Left forelimb (tissue), 1 donor: Measurements from ENCODE around the gene NEK4.

Experiments
- DNase-seq: peaks from one replicate; pipeline ENCODE4 v3.0.0-alpha.2; 2018; ENCODE audit warnings: low spot score

NEK4 gene

DNA sequence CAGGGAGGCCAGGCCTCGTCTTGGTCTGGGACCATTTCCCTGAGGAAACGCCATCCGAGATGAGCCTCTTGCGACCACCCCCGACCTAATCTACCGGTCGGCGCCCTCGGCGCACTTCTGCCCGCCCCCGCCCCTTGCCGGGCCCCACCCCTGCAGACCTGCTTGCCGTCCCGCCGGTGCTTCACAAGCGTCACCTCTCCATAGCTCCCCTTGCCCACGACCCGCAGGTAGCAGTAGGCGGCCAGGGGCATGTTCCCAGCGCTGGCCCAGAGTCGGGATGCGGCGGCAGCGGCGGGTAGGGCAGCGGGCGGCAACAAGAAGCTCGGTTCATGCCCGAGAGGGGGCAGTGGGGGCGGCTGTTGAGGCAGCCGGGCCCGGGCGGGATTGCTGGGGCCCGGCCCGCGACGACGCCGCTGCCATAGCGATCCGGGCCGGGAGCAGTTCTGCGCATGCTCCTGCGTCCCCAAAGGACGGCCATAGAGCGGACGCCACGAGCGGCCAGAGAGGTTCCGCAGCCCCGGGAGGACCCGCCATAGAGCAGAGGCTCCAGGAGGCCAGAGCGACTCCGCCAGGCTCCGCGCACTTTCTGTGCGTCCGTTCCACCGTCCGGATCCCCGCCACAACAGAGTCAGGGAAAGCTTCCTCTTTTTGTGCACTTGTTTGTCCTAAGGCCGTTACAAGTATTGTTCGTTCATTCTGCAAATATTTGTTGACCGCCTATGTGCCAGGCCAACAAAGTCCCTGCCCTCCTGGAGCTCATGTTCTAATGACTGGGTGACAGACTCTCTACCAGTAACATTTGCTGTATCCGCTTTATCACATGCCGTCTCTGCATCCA lies at the start of gene NEK4:
Gene NEK4 (minus strand): TSS at position 445 of the 838 bp plus-strand sequence. CDS start 194 bp downstream, at position 251.
- peak; percentile 91 for DNase-seq

DNA sequence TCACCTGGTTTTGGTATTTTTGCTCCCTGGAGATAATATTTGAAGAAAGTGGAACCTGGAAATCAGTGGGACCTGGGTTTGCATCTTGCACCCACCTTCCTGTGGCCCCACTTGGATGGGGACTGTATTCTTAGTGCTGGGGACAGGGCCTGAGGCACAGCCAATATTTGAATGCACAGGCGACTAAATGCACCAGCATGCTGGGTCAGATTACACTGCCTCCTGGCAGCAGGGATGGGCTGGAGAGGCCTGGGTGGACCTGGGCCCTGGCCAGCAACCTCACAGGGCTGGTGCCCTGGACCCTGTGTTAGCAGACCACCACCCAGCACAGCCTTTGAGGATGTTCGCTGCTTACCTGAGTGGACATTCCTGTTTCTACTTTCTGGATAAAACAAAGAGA lies 49.2 kb upstream of the NEK4 start:
- no peak for DNase-seq

DNA sequence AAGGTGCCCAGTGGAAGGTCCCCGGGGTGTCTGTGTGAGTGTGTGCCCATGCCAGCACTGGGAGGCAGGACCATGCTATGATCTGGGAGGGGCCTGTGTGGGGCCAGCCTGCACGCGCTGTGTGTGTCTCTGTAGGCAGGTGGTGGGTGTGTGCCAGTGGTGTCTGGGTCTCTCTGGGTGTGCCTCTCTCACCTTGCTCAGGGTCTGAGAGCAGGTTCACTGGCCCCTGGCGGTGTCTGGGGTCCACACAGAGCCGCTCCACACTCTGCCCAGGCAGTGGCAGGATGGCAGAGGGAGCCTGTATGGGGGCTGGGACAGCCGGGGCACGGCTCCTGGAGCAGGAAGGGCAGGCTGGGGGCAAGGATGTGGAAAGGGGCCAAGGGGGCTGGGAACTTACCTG lies 47.1 kb upstream of the NEK4 start:
- no peak for DNase-seq

DNA sequence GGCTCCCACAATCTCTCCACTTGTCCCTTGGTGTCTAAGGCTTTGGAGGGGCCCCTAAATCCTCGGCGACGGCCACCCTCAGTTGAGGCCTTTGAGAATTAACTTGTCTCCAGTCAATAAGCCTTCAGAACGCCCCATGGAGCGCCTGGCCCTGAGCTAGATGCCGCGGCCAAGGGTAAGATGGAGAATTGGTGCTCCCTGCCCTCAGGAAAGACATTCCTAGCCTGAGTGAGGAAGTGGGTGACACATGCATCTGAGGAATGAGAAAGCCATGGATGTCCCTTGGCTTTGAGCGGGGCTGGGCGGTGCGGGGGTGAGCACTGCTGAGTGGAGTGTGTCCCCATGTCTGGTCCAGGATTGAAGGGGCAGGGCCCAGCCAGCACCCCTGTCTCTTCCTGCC lies 46.5 kb upstream of the NEK4 start:
- DNase-seq, result no peak

DNA sequence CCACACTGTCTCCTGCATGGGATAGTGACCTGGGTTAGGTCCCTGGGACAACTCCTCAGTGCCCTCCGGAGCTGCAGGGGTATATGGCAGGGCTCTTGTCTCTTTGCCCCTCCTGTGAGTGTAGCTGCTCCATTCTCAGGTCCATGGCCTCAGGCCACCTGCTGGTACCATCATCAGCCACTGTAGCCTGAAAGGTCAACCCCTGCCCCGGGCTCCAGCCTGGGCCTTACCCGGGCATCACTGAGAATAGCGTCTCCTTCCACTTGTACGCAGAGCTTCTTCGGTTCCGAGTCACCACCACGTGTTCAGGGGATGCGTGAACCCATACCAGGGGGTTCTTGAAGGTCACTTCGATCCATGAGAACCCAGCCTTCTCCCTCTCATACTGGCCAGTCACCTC lies 45.9 kb upstream of the NEK4 start:
- no peak for DNase-seq

DNA sequence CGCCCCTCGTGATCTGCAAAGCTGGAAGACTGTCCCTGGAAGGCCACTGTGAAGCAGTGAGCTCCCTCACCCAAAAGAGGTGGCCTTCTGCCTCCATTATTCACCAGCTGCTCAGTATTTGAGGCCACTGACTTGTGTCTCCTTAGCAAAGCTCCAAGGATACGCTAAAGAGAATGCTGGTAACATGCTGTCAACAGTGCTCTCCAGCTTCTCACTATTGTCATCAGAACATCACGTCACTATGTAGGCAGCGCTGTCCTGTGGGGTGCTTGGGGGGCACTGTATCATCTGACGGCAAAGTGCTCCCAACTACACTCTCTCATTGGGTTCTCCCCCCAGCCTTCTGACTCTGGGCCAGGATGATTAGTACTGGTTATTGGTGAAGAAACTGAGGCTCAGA lies 45.5 kb upstream of the NEK4 start:
- DNase-seq, result no peak

DNA sequence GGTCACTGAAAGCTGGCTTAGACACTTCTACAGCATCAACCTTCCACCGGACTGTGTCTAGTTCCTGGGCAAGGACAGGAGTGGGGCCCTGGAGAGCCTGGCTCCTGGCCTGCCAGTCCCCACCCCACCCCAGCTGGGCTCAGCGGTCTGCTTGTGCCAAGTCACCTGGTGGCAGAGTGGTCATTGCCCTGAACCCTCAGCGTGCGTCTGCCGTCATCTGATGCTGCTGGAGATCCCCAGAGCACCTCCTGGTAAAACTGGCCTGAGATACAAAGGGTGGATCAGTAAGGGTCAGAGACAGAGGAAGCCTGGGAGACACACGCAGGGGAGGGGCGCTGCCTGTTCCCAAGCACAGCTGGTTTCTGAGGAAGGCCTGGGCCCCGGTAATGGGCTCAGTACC lies 43.1 kb upstream of the NEK4 start:
- no peak for DNase-seq

DNA sequence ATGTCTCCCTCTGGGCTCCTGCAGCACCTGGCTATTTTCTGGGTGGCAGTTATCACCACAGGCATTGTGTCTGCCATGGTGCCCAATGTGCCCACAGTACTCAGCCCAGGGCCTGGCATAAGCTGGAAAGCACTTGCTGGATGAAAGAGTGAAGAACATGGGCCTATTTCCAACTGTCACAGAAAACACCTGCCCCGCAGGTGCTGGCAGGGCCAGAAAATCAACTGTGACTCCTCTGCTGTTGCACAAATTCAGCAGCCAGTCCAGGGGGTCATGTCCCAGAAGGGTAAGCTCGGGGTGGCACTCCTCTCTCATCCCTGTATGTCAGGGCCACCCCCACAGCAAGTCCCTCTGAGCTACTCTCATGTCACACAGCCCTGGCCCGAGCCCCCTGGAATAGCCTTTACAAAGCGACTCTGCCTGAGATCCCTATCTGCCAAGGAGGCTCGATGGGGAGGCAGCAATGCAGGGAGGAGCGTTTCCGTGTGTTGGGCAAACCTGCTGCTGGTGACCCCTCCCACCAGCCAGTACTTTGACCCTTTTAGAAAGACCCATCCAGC lies 40.8 kb upstream of the NEK4 start:
- DNase-seq, result no peak

DNA sequence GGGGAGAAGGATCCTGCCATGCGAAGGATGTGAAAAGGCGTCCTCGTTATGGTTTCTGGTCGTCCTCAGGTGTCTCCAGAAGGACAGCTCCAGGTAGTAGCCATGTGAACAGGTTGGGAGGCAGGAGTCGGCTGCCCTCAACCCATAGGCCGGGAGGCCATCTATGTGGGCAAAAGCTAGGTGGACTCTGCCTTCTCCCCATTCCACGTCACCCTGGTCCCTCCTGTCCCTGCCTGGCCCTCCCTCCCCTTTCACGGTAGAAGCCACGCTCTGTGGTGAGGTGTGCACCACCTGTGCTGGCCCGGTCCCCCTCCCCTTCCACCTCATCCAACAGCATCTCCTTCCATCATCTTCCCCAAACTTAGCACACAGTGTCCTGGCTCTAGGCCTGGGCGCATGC lies 40.2 kb upstream of the NEK4 start:
- DNase-seq, result no peak

DNA sequence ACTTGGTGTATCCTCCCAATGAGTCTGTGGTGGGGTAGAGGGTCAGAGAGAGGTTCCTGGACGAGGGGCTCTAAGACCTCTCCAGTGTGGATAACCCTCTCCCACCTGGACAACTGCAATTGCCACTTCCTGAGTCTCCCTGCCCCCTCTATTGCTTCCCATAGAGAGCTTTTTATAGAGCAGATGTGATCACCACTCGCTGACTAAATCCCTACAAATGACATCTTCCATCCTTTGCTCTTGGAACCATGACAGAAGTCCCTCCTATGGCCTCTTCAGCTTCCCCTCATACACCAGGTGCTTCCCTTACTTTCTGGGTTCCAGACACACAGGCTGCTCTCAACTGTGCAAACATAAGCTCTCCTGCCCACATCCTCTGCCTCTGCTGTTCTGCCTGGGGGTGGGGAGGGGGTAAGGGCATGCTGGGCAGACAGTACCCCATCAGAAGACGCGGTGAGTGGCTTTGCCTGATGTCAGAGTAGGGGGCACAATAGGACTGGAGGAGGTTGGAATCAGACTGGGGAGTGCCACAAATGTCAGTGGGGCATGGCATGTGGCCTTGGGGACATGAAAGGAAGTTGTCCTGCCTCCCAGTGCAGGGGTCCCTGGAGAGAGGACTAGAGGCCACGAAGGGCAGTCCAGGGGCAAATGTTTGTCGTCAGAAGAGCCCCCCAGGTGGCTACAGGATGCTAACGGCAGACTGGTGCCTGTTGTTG lies 39.1 kb upstream of the NEK4 start:
- DNase-seq, result no peak

DNA sequence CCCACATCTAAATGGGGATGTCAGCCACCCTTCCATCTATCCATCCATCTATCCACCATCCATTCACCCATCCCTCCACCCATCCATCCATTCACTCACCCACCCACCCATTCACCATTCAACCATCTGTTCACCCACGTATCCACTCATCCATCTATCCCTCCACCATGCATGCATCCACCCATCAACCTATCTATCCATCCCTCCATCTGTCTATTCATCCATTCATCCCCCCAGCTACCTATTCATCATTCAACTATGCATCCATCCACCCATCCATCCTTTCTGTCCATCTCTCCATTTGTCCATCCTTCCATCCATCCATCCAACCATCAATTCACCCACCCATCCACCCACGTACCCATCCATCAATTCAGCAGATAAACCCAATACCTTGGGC lies 38.4 kb upstream of the NEK4 start:
- no peak for DNase-seq

DNA sequence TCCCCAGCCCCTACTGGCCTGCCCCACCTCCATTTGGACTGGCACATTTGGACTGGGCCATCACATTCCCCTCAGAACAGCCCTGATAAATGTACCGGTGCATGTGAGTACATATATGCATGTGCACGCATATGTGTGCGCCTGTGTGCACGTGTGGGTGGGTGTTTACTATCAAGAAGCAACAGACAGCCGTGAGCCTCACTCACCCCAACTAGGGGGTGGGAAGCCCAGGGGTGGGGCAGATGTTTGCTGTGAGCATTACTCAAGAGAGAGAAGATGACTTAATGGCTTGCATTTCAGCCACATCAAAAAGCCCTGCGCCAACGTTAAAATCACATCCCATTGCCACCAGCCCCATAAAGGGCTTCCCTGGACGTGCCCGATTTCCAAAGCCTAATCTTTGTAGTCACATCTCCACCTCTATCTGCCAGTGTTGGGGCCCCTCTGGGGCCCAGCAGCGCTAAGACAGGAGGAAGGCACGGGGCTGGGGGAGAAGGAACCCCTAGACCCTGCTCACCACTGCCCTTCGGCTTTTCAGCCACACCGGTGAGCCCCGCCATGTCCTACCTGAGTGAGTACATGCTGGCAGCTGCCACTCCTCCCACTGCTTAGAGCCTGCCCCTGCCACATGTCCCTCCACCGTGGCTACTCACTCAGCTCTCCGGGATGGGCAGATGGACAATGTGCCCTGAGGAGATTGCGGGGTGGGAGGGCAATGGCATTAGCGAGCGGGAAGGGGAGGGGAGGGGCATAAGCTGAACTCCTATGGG lies 34.7 kb upstream of the NEK4 start:
- no peak for DNase-seq

DNA sequence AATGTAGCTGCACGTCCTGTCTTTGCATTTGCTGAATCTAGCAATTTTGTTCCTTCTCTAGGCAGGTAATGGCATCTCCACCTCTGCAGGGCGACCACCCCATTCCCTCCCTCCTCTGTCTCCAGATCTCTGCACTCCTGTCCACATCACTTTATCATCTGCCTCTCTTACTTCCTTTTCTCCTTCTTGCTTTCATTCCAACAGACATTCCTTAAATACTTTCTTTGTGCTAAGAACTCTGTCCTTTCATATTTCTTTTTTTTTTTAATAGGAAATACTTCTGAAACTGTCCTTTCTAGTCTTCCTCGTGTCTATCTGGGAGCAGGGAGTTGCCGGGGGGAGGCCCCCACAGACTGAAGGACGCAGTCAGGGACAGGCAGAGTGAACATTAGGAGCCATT lies 31.1 kb upstream of the NEK4 start:
- DNase-seq, result no peak

DNA sequence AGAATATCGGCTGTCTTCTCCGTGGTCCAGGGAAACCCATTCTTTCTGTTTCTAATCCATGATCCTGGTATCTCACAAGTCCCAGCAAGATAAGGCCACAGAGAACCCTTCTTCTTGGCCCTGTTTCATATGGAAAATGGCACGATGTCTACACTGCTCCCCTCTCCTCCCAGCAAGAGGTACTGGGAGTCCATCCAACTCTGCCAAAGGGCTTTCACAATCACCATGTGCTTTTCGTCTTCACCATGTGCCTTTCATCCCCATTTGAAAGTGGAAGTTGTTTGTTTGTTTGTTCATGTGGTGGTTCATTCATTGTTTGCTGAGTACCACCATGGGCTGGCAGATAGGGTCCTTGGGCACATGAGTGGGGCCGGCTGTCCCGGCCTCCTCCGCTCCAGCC lies 29.3 kb upstream of the NEK4 start:
- DNase-seq, result no peak

DNA sequence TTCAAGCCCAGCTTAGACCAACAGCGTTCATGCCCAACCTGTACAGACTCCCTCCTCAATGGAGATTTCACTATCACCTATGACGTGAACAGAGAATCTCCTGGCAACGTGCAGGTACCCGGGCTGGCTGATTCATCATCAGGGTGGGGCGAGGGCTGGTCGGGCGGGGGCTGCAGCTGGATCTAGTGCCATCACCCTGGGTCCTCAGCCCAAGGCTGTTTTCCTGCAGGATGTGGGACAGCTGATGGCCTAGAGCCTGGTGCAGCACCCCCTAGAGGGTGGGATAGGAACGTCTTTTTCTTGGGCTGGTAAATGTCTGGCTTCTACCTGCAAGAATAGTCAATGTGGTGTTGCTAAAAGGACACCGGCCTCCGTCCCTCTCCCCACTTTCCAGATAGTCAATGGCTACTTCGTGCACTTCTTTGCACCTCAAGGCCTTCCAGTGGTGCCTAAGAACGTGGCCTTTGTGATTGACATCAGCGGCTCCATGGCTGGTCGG lies 28.3 kb upstream of the NEK4 start:
- no peak for DNase-seq

DNA sequence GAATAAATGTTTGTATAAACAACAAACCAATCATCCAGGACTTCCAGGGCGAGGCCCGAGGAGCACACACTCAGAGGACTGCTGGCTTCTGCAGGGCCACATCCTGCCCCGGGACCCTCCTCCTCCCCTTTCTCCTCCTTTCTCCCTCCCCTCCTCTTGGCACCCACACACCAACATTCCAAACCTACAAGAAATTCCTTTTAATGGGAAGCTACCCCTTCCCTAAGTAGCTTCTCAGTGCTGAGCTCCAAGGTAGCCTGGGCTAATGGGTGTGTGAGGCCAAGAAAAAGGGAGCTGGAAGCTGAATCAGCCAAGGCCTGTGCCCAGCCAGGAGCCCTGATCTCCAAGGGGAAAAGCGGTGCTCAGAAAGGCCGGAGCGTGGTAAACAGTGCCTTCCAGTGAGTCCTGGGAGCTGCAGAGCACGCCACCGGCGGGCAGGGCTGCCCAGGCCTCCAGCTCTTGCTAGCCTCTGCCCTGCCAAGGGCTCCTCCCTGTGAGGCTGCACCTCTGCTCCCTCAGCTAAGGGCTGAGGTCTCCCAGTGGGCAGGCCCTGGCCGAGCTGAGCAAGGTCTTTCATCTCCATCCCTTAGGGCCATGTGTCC lies 27.7 kb upstream of the NEK4 start:
- DNase-seq, result no peak

DNA sequence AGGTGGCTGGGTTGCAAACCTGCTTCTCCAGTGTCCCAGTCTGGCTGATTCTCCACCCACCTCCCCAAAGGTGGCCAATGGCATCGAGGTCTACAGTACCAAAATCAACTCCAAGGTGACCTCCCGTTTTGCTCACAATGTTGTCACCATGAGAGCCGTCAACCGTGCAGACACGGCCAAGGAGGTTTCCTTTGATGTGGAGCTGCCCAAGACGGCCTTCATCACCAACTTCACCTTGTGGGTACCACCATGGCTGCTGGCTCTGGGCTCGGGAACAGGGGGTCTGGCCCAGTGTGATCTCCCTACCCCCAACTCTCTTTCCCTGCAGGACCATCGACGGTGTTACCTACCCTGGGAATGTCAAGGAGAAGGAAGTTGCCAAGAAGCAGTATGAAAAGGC lies 25.7 kb upstream of the NEK4 start:
- DNase-seq, result no peak

DNA sequence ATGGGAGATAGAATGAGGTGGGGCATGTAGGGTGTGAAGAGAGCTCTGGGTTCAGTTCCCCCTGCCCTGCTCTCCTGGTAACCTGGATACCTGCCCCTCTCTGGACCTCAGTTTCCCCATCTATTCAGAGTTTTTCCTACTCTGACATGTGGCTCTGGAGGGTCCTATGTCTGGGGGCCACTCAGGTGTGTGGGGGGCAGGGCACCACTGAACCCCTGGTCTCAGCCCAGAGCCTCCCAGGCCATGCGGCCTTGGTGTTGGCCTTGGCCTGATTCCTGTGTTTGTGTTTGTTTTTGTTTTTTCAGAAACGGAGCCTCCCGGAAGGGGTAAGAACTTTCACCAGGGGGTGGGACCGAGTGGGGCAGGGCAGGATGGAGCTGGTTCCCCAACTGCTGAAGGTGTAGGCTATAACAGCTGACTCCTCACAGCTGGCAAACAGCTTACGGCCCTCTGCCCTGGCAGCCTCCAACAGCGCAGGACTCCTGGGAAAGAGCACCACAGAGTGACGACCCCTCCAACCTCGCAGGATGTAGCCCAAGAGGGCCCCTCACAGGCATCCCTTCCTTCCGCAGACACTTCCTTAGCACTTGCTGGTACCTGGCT lies 24.7 kb upstream of the NEK4 start:
- no peak for DNase-seq

DNA sequence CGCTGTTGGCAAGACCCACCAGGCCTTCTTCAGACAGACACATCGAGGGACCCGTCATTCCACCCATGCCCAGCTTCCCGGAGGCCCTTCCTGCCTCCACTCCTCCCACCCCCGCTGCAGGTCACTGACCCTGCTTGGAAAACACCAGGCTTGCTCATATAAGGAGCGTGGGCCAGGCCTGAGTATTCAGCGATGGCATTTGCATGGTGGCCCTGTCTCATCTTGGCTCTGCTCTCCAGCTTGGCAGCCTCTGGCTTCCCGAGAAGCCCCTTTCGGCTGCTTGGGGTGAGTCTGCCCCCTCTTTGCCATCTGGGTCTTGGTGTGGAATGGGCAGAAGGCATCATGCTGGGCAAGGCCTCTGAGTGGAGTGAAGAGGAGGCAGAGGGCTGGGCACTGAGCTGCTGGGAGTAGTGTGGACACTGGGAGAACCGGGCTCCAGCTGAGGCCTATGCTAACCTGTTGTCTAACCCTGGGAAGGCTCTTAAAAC lies 23.9 kb upstream of the NEK4 start, which contains the start of gene ITIH3:
Gene ITIH3 (plus strand): TSS at position 185 of the 488 bp plus-strand sequence. CDS start 8 bp downstream, at position 193.
- DNase-seq, result no peak

DNA sequence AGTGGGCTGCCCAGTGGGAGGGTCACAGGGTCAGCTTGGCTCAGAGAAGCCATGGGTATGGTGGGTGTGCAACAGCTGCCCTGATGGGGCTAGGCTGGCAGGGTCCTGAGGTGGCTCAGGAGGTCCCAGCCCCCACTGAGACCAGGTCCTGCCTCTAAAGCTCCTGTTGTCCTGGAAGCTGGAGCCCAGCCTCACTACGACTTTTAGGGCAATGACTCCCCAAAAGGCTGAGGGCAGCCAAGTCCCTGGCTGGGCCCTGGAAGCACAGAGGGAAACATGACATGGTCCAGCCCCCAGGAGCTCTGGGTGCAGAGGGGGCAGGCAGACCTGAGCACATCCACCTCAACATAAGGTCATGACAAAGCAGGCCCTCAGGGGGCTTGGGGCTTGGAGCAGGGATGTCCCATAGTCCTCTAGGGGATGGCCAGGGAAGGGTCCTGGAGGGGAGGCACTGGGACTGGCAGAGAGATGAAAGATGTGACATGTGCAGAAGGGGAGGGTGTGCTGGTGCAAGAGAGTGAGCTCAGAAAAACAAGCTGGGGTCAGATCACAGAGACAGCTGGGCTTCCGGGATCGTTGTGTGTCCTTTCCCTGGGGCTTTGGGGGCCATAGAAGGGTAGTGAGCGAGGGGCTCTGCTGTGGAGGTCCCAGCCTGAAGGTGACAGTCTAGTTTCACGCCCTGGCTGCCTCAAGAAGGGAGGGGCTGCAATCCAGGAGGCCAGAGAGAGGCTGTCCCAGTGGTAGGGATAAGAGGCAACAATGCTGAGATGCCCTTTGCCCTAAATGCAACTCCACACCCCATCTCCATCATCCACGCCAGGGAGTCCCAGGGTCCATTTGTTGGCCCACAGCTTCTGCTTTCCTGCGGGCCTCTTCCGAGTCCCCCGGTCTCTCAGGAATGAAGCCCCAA lies 23.2 kb upstream of the NEK4 start:
- DNase-seq, result no peak
